Stimulated activated CD4-positive, alpha-beta T cell treated with anti-CD3 and anti-CD28 coated beads, Interleukin-12 subunit alpha, Interleukin-12 subunit beta, amount 100 ng/mL, for 4 hours (primary cell): Measurements from ENCODE around the gene ADARB1.

Source experiments
- DNase-seq: peaks from one replicate; pipeline ENCODE4 v3.0.0-alpha.2; 2020

ADARB1 gene

GRCh38 chr21:45039317-45040156, 34.8 kb upstream of the ADARB1 start:
- DNase-seq: no peak

- DNase-seq: no peak
Measured at GRCh38 chr21:45040157-45040711, 34.1 kb upstream of the ADARB1 start.

- no peak for DNase-seq
Measured at GRCh38 chr21:45040739-45041138, 33.6 kb upstream of the ADARB1 start.

DNA sequence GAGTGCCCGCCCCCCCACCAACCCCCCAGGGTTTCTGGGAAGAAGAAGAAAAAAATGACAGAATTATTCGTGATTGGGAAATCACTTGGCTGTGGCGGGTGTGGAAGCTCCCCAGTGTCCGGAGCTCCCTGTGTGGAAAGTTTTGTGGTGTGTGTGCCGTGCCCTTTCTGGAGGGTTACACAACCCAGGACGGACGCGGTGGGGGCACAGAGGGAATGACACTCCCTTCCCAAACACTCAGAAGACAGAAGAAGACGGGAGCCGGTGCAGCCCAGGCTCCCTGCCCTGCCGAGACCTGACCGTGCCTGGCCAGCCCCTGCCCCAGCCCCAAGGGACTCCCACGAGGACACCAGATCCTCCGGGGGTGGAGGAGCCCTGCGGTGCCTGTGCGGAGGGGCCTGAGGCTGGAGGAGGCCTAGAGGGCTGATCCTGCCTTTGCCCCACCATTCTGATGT, 33.0 kb upstream of the ADARB1 start:
- DNase-seq: no peak

DNA sequence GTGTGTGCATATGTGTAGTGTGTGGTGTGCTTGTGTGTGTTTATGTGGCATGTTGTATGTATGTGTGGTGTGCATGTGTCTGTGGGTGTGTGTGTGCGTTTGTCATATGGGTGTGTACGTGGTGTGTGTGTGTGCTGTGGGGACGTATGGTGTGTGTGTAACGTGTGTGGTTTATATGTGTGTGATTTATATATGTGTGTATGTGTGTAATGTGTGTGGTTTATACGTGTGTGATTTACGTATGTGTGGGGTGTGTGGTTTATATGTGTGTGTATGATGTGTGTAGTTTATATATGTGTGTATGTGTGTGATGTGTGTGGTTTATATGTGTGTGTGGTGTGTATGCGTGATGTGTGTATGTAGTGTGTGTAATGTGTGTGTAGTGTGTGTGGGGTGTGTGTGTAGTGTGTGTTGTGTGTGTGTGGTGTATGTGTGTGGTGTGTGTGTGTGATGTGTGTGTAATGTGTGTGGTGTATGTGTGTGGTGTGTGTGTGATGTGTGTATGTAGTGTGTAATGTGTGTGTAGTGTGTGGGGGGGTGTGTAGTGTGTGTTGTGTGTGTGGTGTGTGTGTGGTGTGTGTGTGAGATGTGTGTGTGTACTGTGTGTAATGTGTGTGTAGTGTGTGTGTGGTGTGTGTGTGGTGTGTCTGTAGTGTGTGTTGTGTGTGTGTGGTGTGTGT, 32.3 kb upstream of the ADARB1 start:
- DNase-seq: no peak

DNA sequence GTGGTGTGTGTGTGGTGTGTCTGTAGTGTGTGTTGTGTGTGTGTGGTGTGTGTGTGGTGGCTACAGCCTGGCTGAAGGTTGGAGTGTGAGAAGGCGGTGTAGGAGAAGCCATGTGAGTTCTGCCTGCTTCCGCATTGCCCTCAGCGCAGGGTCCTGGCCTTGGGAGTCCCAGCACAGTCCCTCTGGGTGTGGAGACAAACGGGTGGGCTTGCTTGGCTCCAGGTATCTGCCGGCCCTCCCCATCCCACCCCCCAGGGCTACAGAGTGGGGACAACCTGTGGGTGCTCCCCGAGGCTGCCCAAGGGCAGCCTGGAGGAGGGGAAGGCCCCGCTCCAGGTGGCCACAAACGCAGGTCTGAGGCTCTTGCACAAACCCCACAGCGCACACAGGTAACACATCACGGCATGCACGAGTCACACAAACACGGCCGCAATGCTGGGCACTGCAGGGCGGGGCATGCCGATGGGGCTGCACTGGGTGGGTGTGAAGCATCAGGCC, 31.7 kb upstream of the ADARB1 start:
- DNase-seq: no peak

- DNase-seq: no peak
Measured at GRCh38 chr21:45043541-45044020, 30.8 kb upstream of the ADARB1 start.

GRCh38 chr21:45045481-45045880, 28.9 kb upstream of the ADARB1 start:
- no peak for DNase-seq

DNA sequence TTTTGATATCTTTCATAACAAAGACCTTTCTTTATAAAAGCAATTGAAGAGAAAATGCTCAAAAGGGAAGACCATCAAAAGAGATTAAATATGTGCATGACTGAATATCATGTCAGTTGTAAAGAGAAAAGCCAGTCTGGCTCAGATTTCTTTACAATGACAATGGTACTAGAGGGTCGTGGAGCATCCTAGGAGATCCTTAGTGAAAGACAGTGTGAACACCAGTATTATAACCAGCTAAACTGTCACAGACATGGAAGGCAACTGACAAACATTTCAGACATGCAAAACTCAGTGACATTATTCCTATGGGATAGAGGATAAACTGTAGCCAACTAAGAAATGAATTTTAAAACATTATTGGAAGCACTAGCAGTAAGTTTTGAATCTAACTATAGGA, 27.1 kb upstream of the ADARB1 start:
- DNase-seq: no peak

GRCh38 chr21:45048026-45048698, 26.2 kb upstream of the ADARB1 start:
- no peak for DNase-seq

GRCh38 chr21:45048968-45049367, 25.4 kb upstream of the ADARB1 start:
- no peak for DNase-seq

DNA sequence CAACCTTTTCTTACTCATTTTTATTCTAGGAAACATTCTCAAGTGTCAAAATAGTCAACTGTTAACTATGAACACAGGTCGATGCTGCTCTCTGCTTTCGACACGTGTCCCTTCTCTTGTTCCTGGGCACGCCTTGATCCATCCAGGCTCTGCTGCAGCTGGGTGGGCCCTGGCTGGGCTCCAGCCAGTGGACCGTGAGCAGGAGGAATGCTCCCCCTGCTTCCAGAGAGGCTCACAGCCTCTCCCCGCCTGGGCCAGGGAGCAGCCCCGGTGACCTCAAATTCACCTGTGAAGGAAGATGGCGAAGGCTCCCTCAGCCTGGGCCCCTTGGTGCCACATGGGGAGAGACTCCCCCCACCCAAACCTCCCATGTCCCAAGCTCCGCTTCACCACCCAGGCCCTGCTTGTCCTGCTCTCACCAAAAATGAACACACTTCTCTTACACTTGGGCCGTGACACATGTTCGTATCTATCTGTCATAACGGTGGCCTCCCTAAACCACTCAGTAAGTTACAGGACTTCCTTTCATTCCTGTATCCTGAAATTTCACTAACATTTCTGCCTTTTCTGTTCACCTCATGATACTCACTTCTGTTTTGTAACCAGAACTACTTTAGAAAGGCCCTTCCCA, 24.6 kb upstream of the ADARB1 start:
- no peak for DNase-seq

- DNase-seq: no peak
Measured at GRCh38 chr21:45050345-45050796, 24.0 kb upstream of the ADARB1 start.

- no peak for DNase-seq
Measured at GRCh38 chr21:45050797-45051489, 23.4 kb upstream of the ADARB1 start.

DNA sequence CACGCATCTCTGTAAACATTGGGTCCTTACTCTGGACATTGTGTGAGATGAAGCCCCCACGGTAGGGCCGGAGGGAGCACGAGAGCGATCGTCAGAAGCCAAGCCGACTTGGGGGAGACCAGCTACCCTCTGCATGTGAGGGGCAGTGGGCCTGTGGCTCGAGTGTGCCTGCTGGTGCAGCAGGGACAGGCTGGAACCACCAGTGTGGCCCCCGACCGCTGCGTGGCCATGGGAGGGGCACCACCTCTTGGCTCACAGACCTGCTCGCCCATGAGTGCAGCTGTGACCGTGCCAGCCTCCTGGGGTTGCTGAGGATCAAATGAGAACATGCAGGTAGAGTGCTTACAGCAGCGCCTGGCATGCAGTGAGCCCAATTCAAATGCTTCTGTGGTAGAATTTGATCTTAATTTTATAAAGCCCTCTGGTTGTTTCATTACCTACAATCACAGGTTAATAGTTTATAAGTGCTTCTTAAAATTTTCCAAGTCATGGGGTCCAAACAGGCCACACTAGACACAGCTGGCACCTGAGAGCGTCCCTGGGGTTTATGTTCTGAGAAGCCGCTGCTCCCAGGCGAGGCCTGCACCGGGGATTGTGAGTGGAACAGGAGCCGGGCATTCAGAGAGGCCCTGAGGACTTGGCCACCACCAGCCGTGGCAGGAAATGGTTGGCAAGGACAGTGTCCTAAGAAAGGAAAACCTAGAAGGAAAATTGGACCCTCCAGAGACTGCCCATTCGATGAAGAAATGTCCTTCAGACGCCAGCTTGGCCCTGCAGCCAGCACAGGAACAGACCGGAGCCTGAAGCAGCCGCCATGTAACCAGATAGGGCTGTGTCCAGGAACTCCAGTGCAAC, 22.6 kb upstream of the ADARB1 start:
- no peak for DNase-seq

- no peak for DNase-seq
Measured at GRCh38 chr21:45052960-45053359, 21.4 kb upstream of the ADARB1 start.

DNA sequence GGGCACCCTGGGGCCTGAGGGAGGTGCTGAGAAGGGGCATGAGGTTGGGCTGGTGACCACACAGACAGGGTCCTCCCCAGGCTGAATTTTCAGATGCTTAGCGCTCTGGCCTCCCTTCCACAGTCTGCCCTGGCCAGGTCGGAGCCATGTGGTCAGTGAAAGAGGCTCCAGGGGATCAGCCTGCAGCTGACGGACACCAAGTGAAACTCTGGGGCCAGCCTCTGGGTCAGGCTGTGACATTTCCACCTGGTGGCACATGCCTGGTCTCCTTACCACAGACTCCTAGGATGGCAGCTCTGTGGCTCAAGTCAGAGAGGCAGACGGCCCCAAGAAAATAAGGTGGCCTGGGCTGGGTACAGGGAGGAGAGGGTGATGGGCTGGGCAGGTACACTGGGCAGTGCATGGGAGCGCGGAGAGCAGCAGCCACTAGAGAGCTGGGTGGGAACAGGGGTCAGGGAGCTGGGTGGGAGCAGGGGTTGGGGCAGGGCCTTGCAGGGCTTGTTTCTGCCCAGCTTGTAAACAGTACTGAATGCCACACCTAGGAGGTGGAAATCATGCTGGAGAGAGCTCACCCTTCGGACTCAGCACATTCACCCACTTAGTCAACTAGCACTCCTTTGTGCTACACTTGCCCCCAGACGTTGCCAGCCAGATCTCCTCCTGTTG, 20.7 kb upstream of the ADARB1 start:
- DNase-seq: no peak

DNA sequence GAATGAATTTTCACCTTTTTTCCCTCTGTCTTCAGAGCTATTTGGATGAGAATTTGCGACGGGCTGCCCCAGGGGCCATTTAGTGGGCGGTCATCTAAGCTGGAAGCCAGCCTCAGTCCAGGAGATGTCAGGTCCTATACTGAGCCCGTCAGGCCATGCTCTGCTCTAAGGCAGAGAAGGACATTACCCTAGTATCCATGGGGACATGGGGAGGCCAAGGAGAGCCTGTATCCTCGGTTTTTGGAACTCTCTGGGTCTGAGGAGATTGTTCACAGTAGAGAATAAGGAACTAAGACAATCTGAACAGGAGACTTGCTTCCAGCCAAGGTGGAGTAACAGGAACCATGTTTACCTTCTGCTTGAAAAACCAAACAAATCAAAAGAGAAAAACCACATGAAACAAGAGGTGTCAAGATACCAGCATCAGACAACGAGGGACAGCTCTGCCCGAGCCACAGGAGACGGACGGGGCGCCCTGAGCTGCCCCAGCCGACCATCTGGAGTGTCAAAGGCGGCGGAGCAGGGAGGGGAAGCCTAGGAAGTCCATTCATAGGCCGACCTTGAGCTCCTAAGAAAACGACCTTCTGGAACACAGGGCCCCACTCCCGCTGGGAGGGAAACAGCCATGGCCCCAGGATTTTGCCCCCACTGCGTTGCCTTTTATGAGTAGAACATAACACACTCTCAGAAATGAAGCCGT, 20.0 kb upstream of the ADARB1 start:
- DNase-seq: no peak

- DNase-seq: no peak
Measured at GRCh38 chr21:45054927-45055612, 19.3 kb upstream of the ADARB1 start.
